ENCODE results near the gene PPP6R2.

Gene PPP6R2

DNA sequence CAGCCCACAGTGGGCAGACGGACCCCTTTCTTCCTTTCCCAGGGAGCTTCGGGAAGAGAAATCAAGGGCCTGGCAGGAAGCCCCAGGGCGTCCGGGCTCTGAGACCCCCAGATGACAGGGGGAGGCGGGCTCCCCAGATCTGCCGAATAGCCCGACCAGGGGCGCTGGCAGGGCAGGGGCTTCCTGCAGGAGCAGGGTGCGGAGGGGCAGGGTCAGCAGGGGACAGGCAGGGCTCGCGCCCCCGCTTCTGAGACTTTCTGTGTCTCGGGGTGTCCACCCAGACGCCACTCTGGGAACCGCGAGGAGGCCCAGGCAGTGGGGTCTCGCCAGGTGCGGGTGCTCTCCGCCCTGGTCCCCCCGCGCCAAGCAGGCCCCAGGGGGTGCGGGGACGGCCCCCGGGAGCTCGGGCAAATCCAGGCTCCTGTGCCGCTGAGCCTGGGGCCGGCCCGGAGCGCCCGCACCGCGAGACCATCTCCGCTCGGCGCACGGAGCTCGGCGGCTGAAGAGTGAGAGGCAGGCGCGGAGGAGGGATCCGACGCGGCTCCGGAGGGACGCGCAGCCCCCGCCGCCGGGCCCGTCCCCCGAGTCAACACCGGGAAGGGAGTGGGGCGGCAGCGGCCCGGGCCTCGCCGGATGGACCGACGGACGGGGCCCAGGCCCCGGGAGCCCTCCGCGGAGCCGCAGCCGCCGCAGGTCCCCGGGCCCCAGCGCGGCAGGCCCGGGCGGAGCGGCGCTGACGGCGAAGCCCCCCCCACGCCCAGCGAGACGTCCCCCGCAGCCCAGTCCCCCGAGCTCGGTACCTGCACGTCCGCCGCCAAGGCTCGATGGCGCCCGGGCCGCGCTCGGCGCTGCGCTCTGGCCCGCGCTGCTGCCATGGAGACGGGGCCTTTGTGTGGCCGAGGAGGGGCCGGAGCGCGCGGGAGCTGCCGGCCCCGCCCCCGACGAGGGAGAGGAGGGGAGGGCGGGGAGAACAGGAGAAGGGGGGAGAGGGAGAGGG is 36.1 kb upstream of the PPP6R2 start, which contains the start of gene PLXNB2:
TSS of gene PLXNB2 (minus strand) at position 894 of the 997 bp plus-strand sequence. CDS start 17,062 bp downstream, outside the sequence.
- no peak for DNase-seq (ENCODE audit: low read depth)

- DNase-seq (ENCODE audit: low read depth), result no peak
Observed at GRCh38 chr22:50307890-50308596, 35.1 kb upstream of the PPP6R2 start.

- no peak for DNase-seq (ENCODE audit: low read depth)
Observed at GRCh38 chr22:50308597-50308935, 34.6 kb upstream of the PPP6R2 start.

GRCh38 chr22:50308986-50309600 is 34.0 kb upstream of the PPP6R2 start:
- no peak for DNase-seq (ENCODE audit: low read depth)

GRCh38 chr22:50309601-50309991 is 33.5 kb upstream of the PPP6R2 start:
- no peak for DNase-seq (ENCODE audit: low read depth)

- DNase-seq (ENCODE audit: low read depth), result no peak
Observed at GRCh38 chr22:50310031-50310722, 33.0 kb upstream of the PPP6R2 start.

DNA sequence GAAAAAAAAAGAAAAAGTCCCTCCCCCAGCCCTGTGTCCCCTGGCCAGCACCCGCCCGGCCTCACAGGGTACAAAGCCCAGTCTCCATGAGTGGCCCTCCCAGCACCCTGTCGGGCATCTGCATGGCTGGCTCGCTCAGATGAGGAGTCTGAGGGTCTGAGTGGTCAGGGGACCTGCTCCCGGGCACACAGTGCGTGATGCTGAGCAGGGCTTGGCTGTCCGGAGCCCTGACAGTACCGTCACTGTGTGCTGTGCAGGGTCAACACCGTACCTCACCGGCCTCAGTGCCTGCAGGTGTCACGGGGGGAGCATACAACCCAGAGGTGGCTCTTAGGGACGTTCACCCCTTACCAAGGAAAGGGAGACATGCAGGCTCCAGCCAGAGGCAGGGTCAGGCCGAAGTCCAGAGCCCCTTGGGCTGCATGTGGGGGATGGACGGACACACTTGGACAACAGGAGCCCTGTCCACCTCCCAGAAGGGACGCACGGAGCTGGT is 32.1 kb upstream of the PPP6R2 start:
- no peak for DNase-seq (ENCODE audit: low read depth)

DNA sequence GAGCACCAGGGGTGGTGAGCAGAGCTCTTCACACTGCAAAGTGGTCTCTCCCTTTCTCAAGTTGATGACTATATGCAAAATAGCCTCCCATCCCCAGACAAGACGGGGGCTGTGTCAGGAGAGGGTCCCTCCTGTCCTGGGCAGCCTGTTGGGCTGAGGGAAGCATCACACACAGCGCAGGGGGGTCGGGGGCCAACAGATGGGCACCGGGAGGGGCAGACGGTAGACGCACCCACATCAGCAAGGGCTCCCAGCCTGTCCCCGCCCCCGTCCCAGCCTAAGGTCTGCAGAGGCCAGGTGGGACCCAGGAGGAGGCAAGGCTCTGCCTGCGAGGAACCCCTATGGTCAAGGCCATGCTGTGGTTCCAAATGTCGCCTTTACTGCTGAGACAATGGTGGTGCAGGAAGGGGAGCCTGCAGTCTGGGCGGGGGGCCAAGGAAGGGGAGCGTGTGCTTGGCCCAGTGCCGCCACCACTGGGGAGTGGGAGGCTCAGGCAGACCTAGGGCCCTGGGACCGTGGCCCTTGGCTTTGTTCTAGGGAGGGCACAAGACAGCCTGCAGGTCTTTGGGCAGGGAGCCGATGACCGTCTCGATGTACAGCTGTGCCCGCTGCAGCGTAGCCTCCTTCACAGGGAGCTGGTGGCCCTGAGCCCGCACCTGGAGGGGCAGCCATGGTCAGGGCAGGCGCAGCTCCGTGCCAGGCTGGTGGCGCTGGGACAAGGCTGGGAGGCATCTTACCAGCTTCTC is 31.3 kb upstream of the PPP6R2 start:
- no peak for DNase-seq (ENCODE audit: low read depth)

GRCh38 chr22:50312371-50312770 is 30.8 kb upstream of the PPP6R2 start:
- no peak for DNase-seq (ENCODE audit: low read depth)

- DNase-seq (ENCODE audit: low read depth), result no peak
Observed at GRCh38 chr22:50313021-50313420, 30.1 kb upstream of the PPP6R2 start.

- no peak for DNase-seq (ENCODE audit: low read depth)
Observed at GRCh38 chr22:50313600-50313999, 29.5 kb upstream of the PPP6R2 start.

- no peak for DNase-seq (ENCODE audit: low read depth)
Observed at GRCh38 chr22:50314081-50314454, 29.1 kb upstream of the PPP6R2 start.

DNA sequence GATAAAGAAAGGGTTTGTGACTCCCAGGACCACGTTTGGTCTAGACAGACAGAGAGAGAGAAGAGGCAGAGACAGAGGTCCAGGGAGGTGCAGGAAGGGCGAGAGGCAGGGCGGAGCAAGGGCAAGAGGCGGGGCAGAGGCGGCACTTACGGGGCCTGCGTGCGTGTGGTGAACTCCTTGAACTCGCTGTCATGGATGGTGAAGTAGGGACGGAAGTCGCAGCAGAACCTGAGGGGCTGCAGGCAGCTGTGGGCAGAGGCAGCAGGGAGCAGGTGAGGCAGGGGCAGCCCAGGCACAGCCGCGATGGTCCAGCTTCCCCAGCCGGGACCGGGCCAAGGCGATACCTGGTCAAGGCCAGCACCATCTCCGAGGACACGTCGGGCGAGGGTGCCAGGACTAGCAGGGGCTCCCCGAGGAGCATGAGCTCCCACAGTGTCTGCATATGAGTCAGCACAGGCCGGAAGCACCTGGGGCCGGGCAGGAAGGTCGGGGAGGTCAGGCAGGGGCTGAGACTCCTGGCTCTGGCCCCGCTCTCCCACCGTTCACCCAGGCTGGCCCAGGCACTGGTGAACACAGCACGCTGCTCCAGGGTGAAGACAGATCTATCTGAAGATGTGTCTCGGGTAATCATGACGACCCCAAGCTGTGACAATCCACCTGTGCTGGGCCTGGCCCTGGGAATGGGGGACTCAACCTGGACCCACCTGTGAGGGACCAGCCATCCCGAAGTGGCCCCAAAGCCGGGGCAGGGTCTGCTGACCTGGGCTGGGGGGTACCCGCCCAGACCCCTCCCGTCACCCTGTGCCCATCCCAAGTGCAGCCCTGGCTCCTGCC is 28.5 kb upstream of the PPP6R2 start:
- peak; percentile 52 for DNase-seq (ENCODE audit: low read depth)

DNA sequence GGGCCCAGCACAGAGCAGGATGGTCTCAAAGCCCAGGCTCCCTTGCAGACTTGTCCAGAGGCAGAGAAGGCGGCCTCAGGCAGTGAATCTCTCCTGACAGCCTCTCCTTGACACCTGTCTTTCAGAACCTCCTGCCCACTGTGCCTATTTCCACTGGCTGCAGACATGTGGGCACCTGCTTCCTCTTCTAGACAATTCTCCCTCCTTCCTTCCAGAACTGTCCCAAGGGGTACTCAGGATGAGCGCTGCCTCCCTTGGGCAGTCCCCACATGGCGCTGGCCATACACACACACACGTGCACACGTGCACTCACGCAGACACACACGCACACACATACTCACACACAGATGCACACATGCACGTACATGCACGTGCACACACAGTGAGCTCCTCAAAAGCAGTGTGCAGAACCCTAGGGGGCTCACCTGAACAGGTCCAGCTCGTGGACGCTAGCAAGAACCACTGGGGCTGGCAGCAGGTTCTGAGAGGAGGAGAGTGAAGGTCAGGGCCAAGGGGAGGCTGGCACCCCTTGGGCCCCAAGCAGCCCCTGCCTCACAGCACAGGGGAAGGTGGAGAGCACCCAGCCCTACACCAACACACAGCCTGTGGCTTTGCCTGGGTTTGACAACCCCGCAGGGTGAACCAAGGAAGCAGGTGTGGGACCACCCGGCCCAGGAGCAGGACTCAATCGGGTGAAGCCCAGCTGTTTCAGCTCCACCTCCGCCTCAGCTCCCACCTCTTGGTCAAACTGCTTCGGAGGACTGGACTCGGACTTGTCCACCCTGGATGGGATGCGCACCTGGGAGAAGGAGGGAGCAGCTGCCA is 27.6 kb upstream of the PPP6R2 start:
- DNase-seq (ENCODE audit: low read depth), result no peak

GRCh38 chr22:50316114-50317065 is 26.7 kb upstream of the PPP6R2 start:
- no peak for DNase-seq (ENCODE audit: low read depth)

GRCh38 chr22:50317178-50317577 is 25.9 kb upstream of the PPP6R2 start:
- DNase-seq (ENCODE audit: low read depth), result no peak

DNA sequence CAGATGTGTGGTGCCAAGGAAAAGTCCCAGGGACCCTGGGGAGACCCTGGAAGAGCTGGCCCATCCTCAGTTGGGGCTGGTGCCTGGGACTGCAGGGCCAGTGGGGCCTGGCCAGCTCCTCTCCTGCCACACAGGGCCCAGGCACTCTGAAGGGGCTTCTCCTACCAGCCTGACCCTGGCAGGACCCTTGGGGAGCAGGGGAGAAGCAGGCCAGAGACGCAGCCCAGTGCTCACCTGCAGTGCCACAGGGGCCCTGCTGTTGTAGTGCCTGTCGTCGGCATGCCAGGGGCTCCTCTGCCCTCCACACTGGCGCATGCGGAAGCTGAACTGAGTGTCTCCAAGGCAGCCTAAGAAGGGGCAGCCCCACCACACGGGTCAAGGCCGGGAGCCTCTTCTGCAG is 25.5 kb upstream of the PPP6R2 start:
- DNase-seq (ENCODE audit: low read depth), result no peak

DNA sequence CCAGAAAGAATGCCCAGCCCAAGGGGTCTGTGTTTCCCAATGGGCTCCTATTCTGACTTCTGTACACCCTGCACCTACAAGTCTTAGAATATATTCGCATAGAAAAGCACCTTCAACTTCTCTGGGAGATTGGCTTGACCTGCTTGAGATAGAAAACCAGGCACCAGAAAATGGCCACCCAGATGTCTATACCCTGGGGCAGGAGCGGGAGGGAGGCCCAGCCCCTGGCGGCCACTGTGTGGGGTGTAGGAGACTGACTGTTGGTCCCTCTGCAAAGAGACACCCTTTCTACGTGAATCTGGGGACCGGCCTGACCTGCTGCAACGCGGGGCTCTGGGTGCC is 24.8 kb upstream of the PPP6R2 start:
- no peak for DNase-seq (ENCODE audit: low read depth)
